Left renal pelvis (tissue), 4 donors: ENCODE results near the gene MAPK12. TPM values are rescaled to one million over a fixed set of nuclear protein-coding genes. Genes with fewer than 3 reads are reported as not detected.
"Not testable (repeated sequence)": the region's sequence is repeated elsewhere in the genome, so short reads cannot be mapped to it uniquely, and the experiment has no call there.

ENCODE experiments used
- DNase-seq, 4 donors: peaks; one replicate each; pipeline ENCODE4 v3.0.0-alpha.2; 2013; ENCODE audit warnings: low read depth in 4 of 4, low spot score in 3 of 4
- polyA plus RNA-seq, 4 donors: library from polyadenylated mRNA; unstranded; fragments of 120-200 nt; gene quantifications; one replicate each; pipeline ENCODE4 v1.2.1, GENCODE V29; 2013; ENCODE audit not compliant: insufficient read length in 4 of 4

Gene MAPK12
- polyA plus RNA-seq, 4 donors, result 9.7 to 17.7 (median 15.6) TPM

DNA sequence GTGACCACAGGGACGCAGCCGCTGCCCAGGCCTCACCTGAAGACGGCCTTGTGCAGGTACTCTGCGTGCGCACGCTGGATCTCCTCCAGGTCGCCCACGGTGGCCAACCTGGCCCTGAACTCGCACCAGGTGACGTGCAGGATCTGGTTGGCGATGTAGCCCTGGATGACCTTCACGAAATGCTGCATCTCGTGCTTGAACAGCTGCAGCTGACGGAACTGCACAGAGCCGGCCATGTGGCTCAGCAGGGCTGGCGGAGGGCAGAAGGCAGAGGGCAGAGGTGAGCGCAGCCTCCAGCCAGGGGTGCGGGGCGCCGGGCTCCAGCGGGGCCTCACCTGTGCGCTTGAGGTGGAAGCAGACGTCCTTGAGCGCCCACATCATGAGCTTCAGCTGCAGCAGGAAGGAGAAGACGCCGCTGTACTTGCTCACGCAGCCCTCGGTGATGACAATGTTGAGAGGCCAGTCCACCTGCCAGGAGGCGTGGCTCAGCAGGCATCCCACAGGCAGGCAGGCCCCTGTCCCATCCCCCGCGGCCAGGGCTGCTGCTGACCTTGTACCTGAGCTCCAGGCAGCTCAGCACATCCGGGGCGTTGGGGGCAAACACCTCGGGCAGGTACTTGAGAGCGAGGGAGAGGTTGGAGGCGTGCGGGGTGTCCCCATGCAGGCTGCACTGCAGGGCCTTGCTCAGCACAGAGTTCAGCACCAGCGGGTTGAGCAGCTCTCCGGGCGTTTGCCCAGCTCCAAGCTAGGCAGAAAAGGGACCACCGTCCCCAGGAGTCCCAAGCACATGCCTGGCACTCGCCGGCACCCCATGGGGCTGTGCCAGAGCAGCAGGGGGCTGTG is 43.1 kb downstream of the MAPK12 start:
- DNase-seq, result no peak

DNA sequence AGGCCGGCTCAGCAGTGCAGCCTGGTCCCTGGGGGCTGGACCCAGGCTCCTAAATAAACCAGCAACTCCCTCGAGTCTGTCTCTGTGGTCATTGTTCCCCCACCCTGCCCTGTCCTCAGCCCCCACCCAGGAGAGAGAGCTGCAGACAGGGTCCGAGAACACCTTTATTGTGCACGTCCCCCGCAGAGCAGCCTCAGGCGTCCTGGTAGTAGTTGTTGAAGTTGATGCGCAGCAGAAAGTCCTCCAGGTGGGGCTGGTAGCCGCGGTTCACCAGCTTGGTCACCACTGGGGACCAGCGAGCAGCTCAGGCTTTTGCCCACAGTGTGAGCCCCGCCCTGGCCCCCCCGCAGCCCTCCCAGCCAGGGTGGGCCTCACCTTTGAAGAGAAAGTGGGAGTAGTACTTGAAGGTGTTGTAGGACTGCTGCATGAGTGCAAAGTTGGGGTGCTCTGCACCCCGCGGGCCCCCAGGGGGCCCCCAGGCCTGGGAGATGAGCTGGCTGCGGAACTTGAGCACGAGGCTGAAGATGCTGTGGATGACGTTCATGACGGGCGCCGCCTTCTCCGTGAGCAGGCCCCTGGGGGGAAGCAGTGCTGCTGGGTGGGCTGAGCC is 43.8 kb downstream of the MAPK12 start:
- DNase-seq, result no peak

GRCh38 chr22:50216684-50217520 is 44.6 kb downstream of the MAPK12 start:
- no peak for DNase-seq

DNA sequence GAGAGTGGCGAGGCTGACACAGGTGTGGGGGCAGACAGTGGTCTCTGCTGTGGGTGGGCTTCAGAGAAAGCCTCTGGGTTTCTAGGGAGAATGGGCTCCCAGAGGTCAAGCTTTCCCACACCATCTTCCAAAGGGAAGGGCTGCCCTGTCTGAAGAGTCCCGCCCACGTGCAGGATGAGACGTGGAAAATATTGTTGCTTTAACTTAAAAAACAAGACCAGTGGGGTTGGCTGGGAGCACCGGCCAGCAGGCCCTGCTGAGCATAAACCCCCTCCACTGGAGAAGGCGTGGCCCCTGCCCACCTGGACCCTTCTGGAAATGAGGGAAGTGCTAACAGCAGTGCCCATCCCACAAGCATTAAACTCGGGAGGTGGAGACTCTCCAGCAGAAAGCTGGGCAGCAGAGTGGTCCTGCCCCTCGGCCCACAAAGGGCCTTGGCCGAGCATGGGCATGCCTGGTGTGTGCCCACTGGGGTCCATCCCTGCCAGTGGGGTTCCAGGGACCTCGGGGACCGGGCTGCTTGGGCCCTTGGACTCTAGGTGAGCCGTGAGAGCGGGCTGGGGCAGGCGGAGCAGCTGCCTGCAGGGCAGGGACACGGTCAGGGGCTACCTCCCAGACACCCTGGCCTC is 45.3 kb downstream of the MAPK12 start:
- no peak for DNase-seq

- no peak for DNase-seq
These were observed 46.0 kb downstream of the MAPK12 start for GRCh38 chr22:50215297-50216054.

DNA sequence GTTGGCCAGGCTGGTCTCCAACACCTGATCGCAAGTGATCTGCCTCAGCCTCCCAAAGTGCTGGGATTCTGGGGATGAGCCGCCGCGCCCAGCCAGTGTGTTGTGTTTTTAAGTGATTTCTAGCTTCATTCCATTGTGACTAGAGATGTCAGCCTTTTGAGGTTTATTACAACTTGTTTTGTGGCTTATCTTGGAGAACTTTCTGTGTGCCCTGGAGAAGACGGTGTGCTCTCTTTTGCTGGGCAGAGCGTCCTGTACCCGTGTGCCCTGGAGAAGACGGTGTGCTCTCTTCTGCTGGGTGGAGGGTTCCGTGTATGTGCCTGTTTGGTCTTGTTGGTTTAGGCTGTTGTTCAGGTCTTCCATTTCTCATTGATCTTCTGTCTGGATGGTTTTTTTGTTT is 48.2 kb downstream of the MAPK12 start:
- DNase-seq, result no peak

DNA sequence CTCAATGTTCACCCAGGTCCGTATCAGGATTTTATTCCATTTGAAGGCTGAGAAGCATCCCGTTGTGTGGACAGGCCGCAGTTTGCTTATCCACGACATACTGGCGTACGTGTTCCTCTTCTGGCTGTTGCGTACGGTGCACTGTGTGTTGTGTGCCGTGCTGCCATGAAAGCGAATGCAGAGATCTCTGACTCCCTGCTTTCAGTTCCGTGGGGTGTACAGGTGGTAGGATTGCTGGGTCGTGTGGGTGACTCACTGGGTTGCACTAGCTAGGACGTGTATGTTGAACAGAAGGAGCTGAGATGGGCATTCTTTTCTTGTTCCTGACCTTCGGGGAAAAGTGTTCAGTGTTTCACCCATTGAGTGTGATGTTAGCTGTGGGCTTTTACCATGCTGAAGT is 50.3 kb downstream of the MAPK12 start:
- DNase-seq, result no peak

- DNase-seq, result no peak
These were observed 50.9 kb downstream of the MAPK12 start for GRCh38 chr22:50210378-50211139.

DNA sequence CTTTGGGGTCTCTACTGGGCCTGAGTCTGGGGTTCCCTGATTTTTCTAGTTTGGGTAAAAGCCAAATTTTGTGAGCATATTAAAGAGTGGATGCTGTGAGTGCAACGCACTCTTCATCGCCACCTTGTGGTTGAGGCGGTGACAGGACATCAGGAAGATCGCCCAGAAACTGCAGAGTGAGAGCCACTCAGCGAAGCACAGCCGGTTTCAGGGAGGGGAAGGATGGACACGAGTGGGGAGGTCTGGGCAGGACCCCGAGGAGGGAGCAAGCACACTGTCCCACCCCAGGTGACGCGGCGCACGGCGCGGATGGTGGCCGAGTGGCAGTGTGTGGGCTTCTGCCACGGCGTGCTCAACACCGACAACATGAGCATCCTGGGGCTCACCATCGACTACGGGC is 51.6 kb downstream of the MAPK12 start:
- no peak for DNase-seq

- no peak for DNase-seq
These were observed 52.3 kb downstream of the MAPK12 start for GRCh38 chr22:50208939-50209892.

DNA sequence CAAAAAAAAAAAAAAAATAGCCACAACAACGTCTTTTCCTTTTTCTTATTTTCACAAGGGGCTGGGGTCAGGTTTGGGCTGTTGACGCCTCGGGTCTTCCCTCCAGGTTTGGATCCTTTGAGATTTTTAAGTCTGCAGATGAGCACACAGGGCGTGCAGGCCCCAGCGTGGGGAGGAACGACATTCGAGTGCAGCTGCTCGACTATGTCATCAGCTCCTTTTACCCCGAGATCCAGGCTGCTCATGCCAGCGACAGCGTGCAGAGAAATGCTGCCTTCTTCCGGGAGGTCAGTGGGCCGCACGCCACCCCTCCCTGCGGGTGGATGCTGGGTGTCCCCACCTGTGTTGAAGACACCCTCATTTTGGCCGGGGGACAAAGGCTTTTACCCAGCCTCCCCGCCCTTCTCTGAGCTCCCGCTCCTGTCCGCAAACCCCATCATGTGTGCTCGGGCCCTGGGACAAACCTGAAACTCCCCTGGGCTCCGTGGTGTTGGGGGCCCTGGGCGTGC is 53.0 kb downstream of the MAPK12 start:
- DNase-seq, result no peak

DNA sequence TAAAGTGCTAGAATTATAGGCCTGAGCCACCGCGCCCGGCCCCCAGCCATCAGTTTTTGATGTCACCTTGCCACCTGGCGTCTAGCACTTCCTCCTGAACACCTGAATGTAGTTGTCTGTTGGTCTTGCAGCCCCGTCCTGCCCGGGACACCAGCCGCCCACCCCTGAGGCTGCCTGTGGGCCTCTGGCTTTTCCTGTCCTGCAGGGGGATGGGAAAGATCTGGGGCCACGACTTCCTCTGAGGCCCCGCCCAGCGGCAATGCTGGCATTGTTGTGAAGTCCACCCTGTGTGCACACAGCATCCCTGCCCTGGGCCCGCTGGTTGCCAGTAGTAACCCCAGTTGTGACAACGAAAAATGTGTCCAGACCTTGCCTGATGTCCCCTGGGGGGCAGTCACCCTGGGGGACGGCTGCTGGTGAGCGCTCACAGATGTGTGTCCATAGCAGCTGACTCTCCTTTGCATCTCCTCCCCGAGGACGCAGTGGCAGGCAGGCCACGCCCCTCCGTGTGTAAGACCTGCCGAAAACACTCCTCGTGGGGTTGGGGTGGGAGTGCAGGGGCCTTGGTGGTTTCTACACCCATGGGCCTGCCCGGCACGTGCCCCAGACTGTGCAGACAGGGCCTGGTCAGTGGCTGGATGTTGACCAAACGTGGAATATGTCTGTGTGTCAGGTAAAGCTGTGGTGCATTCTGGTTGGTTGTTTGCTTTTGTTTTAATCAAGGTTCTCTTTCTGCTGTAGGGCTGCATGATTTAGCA is 53.9 kb downstream of the MAPK12 start:
- no peak for DNase-seq

GRCh38 chr22:50206599-50206998 is 54.9 kb downstream of the MAPK12 start:
- DNase-seq, result no peak

DNA sequence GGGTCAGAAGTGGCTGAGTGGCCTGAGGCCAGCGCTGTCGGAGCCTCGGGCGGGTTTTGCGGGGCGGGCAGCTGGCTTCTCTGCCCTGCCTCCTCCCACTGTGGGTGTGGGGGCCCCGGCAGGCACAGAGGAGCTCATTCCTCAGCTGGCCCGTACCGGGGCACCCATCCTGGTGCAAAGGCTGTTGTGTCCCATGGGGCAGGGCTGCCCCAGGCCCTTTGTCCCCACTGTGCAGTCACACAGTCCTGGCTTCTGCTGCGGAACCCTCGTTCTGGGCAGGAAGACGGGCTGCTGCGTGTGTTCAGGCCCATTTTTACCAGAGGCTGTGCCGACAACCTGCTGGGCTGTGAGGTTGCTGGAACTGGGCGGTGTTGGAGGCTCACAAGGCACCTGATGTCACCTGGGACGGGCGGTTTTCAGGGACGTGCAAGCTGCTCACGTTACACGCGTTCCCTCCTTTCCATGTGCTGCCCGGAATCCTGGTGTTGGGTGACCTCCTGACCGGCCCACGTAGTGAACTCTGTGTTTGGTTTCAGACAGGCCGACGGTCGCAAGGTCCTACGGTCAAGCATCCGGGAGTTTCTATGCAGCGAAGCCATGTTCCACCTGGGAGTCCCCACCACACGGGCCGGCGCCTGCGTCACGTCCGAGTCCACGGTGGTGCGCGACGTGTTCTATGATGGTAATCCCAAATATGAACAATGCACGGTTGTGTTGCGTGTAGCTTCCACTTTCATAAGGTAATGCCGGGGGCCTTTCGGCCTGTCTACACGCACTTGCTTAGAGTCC is 55.5 kb downstream of the MAPK12 start:
- DNase-seq, result no peak

DNA sequence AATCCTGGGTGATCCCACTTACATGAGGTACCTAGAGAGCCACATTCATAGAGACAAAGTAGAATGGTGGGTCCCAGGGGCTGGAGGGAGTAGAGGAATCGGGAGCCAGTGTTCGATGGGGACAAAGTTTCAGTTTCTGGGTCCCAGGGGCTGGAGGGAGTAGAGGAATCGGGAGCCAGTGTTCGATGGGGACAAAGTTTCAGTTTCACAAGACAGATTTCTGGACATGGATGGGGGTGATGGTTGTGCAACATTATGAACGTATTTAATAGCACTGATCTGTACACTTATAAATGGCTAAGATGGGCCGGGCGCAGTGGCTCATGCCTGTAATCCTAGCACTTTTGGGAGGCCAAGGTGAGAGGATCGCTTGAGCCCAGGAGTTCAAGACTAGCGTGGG is 56.5 kb downstream of the MAPK12 start:
- not testable (repeated sequence) for DNase-seq

DNA sequence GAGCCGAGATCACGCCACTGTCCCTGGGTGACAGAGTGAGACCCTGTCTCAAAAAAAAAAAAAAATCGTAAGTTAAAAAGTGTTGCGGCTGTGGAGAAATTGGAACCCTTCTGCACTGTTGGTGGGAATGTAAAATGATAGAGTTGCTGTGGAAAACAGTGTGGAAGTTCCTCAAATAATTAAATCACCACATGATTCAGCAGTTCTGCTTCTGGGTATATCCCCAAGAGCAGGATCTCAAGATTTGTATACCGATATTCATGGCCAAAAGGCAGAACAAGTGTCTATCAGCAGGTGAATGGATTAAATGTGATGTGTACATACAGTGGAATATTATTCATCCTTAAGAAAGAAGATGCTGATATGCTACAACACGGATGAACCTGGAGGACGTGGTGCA is 56.9 kb downstream of the MAPK12 start:
- DNase-seq, result no peak

GRCh38 chr22:50203288-50203687 is 58.2 kb downstream of the MAPK12 start:
- DNase-seq, result no peak
